AG09319 (cell line): ENCODE results near the gene ACE2.

Source experiments
- DNase-seq: peaks from one replicate; pipeline ENCODE4 v3.0.0-alpha.2; 2010; ENCODE audit warnings: low read depth; ENCODE audit errors: extremely low read depth
- TF ChIP-seq, protein P1 (sequence below): IDR thresholded peaks from 2 replicates; pipeline ENCODE4 v1.5.1; 2011; ENCODE audit warnings: low read depth, mild to moderate bottlenecking, inconsistent platforms, low read length, moderate library complexity

The ACE2 gene

GRCh38 chrX:15563056-15563455 is 37.7 kb downstream of the ACE2 start:
- TF ChIP-seq, protein P1, sequence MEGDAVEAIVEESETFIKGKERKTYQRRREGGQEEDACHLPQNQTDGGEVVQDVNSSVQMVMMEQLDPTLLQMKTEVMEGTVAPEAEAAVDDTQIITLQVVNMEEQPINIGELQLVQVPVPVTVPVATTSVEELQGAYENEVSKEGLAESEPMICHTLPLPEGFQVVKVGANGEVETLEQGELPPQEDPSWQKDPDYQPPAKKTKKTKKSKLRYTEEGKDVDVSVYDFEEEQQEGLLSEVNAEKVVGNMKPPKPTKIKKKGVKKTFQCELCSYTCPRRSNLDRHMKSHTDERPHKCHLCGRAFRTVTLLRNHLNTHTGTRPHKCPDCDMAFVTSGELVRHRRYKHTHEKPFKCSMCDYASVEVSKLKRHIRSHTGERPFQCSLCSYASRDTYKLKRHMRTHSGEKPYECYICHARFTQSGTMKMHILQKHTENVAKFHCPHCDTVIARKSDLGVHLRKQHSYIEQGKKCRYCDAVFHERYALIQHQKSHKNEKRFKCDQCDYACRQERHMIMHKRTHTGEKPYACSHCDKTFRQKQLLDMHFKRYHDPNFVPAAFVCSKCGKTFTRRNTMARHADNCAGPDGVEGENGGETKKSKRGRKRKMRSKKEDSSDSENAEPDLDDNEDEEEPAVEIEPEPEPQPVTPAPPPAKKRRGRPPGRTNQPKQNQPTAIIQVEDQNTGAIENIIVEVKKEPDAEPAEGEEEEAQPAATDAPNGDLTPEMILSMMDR, result no peak
- no peak for DNase-seq

DNA sequence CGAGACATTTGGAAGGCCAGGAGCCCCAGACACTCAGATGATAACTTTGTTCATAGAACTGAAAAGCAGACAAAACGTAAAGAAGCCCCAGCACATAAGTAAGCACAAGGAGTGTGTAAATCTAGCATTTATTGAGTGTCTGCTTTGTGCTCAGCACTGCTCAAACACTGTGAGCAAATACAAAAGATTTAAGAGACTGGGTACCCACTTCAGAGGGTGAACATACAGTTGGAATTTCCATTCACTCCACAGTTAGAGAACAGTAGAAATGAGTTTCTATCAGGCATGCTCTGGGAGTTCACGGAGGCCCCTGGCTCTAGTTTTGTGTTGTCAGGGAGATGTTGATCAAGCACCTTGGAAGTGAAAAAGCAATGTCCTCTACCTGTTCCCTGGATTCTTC is 39.8 kb downstream of the ACE2 start:
- TF ChIP-seq, protein P1, result no peak
- no peak for DNase-seq

DNA sequence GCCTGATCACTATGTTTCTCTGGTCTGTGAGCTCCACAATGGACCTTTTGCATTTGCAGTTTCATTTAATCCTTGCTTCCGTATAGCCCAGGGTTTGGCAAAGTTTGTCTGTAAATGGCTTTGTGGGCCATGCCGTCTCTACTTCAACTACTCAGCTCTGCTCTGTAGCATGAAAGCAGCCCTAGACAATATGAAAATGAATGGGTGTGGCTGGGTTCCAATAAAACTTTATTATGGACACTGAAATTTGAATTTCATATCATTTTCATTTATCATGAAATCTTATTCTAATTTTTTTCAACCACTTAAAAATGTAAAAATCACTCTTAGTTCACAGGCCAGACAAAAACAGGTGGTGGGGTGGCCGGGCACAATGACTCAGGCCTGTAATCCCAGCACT is 41.5 kb downstream of the ACE2 start:
- TF ChIP-seq, protein P1, result no peak
- DNase-seq, result no peak

- DNase-seq, result no peak
- TF ChIP-seq, protein P1, result no peak
Observed at GRCh38 chrX:15549189-15550012, 51.4 kb downstream of the ACE2 start.

GRCh38 chrX:15547356-15547755 is 53.4 kb downstream of the ACE2 start:
- TF ChIP-seq, protein P1, result no peak
- no peak for DNase-seq

- no peak for DNase-seq
- TF ChIP-seq, protein P1, result no peak
Observed at GRCh38 chrX:15546745-15547144, 54.0 kb downstream of the ACE2 start.

DNA sequence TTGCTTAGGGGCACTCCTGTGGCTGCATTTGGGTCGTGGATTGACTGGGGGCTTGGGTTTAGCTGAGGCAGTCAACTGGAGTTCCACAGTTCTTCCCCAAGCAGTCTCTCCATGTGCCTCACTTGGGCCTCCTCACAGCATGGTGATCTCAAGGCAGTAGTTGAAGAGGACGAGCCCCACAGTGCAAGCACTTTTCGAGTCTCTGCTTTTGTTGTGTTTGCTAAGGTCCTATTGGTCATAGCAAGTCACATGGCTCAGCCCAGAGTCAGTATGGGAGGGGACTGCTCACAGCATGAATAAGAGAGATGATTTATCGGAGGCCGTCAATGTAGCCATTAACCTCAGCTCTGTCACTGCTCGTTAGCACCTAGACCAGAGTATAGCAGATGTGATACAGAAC is 70.4 kb downstream of the ACE2 start:
- DNase-seq, result no peak
- TF ChIP-seq, protein P1, result no peak
